ENCODE data around the gene OLFM3. TPM values are rescaled to one million over a fixed set of nuclear protein-coding genes. Genes with fewer than 3 reads are reported as not detected.

The OLFM3 gene
- total and polyA plus RNA-seq, 4 donors, result not detected

GRCh38 chr1:101918277-101918676 is 78.4 kb downstream of the OLFM3 start:
- TF ChIP-seq JUND (IDR thresholded peaks at IDR 0.05) (no peak), SP1 (IDR thresholded peaks at IDR 0.05) (no peak), TAF1 (conservative IDR thresholded peaks at IDR 0.05) (no peak), HNF4G (IDR thresholded peaks at IDR 0.05) (no peak), GABPA (IDR thresholded peaks at IDR 0.05 in 1 of 2, conservative IDR thresholded peaks at IDR 0.05 in 1 of 2) (no peak), EGR1 (IDR thresholded peaks at IDR 0.05; ENCODE audit: low read depth in 2 of 2) (no peak), ZBTB33 (IDR thresholded peaks at IDR 0.05) (no peak), FOXA2 (IDR thresholded peaks at IDR 0.05) (no peak), RAD21 (IDR thresholded peaks at IDR 0.05) (no peak), CTCF (IDR thresholded peaks at IDR 0.05; ENCODE audit: low read depth, low read length, missing input control) (no peak), HNF4A (conservative IDR thresholded peaks at IDR 0.05) (no peak), FOXA1 (IDR thresholded peaks at IDR 0.05) (no peak), YY1 (IDR thresholded peaks at IDR 0.05) (no peak)
- TF ChIP-seq, protein P1, sequence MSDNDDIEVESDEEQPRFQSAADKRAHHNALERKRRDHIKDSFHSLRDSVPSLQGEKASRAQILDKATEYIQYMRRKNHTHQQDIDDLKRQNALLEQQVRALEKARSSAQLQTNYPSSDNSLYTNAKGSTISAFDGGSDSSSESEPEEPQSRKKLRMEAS (IDR thresholded peaks at IDR 0.05), result no peak
- TF ChIP-seq, protein P2, sequence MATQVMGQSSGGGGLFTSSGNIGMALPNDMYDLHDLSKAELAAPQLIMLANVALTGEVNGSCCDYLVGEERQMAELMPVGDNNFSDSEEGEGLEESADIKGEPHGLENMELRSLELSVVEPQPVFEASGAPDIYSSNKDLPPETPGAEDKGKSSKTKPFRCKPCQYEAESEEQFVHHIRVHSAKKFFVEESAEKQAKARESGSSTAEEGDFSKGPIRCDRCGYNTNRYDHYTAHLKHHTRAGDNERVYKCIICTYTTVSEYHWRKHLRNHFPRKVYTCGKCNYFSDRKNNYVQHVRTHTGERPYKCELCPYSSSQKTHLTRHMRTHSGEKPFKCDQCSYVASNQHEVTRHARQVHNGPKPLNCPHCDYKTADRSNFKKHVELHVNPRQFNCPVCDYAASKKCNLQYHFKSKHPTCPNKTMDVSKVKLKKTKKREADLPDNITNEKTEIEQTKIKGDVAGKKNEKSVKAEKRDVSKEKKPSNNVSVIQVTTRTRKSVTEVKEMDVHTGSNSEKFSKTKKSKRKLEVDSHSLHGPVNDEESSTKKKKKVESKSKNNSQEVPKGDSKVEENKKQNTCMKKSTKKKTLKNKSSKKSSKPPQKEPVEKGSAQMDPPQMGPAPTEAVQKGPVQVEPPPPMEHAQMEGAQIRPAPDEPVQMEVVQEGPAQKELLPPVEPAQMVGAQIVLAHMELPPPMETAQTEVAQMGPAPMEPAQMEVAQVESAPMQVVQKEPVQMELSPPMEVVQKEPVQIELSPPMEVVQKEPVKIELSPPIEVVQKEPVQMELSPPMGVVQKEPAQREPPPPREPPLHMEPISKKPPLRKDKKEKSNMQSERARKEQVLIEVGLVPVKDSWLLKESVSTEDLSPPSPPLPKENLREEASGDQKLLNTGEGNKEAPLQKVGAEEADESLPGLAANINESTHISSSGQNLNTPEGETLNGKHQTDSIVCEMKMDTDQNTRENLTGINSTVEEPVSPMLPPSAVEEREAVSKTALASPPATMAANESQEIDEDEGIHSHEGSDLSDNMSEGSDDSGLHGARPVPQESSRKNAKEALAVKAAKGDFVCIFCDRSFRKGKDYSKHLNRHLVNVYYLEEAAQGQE (IDR thresholded peaks at IDR 0.05), result no peak
- TF ChIP-seq, protein P3, sequence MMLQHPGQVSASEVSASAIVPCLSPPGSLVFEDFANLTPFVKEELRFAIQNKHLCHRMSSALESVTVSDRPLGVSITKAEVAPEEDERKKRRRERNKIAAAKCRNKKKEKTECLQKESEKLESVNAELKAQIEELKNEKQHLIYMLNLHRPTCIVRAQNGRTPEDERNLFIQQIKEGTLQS (IDR thresholded peaks at IDR 0.05), result no peak
- H3K27ac ChIP-seq (ENCODE audit: low read depth in 1 of 2, low read length in 2 of 2), result no peak overlapping the region
- no peaks in the 10 kb centered on the region for H3K9me3 ChIP-seq (ENCODE audit: control insufficient read depth in 4 of 4, low read length in 3 of 4)
- no peaks in the 10 kb centered on the region for H3K4me1 ChIP-seq (ENCODE audit: control insufficient read depth in 4 of 4, insufficient read depth in 4 of 4, low read length in 3 of 4)
- WGBS, result 80% methylated on average over 1 of the region's 1 CpG
- DNase-seq (ENCODE audit: low spot score), result no peak
- H3K27me3 ChIP-seq (ENCODE audit: control insufficient read depth in 4 of 4, insufficient read depth in 4 of 4, low read length in 3 of 4), result no peaks in the 10 kb centered on the region
- H3K9ac ChIP-seq (ENCODE audit: low read depth in 1 of 2, low read length in 2 of 2), result no peak overlapping the region
- H3K4me3 ChIP-seq (ENCODE audit: low read depth in 1 of 3, low read length in 3 of 3), result no peak overlapping the region
- H3K36me3 ChIP-seq (ENCODE audit: control insufficient read depth in 4 of 4, insufficient read depth in 3 of 4, low read depth in 1 of 4, low read length in 3 of 4), result no peaks in the 10 kb centered on the region

- Histone ChIP-seq H3K4me1 (ENCODE audit: control insufficient read depth in 4 of 4, insufficient read depth in 4 of 4, low read length in 3 of 4) (no peaks in the 10 kb centered on the region), H3K9me3 (ENCODE audit: control insufficient read depth in 4 of 4, low read length in 3 of 4) (no peaks in the 10 kb centered on the region), H3K27ac (ENCODE audit: low read depth in 1 of 2, low read length in 2 of 2) (no peak overlapping the region), H3K36me3 (ENCODE audit: control insufficient read depth in 4 of 4, insufficient read depth in 3 of 4, low read depth in 1 of 4, low read length in 3 of 4) (no peaks in the 10 kb centered on the region), H3K27me3 (ENCODE audit: control insufficient read depth in 4 of 4, insufficient read depth in 4 of 4, low read length in 3 of 4) (no peaks in the 10 kb centered on the region), H3K9ac (ENCODE audit: low read depth in 1 of 2, low read length in 2 of 2) (no peak overlapping the region), H3K4me3 (ENCODE audit: low read depth in 1 of 3, low read length in 3 of 3) (no peak overlapping the region)
- 62% methylated on average over 5 of the region's 5 CpGs for WGBS
- DNase-seq (ENCODE audit: low spot score), result no peak
- TF ChIP-seq NR2F2 (IDR thresholded peaks at IDR 0.05) (no peak), ZBTB33 (IDR thresholded peaks at IDR 0.05) (no peak), FOXA1 (IDR thresholded peaks at IDR 0.05) (no peak), HNF4G (IDR thresholded peaks at IDR 0.05) (no peak), RAD21 (IDR thresholded peaks at IDR 0.05) (no peak), EGR1 (IDR thresholded peaks at IDR 0.05; ENCODE audit: low read depth in 2 of 2) (no peak), GABPA (IDR thresholded peaks at IDR 0.05 in 1 of 2, conservative IDR thresholded peaks at IDR 0.05 in 1 of 2) (no peak), YY1 (IDR thresholded peaks at IDR 0.05) (no peak), SP1 (IDR thresholded peaks at IDR 0.05) (no peak), TAF1 (conservative IDR thresholded peaks at IDR 0.05) (no peak)
- TF ChIP-seq, protein P3 (IDR thresholded peaks at IDR 0.05), result no peak
- TF ChIP-seq, protein P1 (IDR thresholded peaks at IDR 0.05), result no peak
- TF ChIP-seq, protein P2 (IDR thresholded peaks at IDR 0.05), result no peak
Measured at GRCh38 chr1:101915597-101915996, 81.1 kb downstream of the OLFM3 start.

All from liver (tissue), 9 donors.